Mucosa of descending colon (tissue), 3 donors: Measurements from ENCODE around the gene DEPDC1B. TPM values are rescaled to one million over a fixed set of nuclear protein-coding genes. Genes with fewer than 3 reads are reported as not detected.
A peak's percentile ranks its signal among the peaks of the same experiment; 100 is the strongest.

Experiments
- ATAC-seq: fragments of 200-7000 bp; cut with Tn5 transposase; one replicate; pipeline ENCODE4 v1.9.1; 2020; ENCODE audit warnings: mild to moderate bottlenecking, moderate library complexity
- DNase-seq, 3 donors: peaks; one replicate each; pipeline ENCODE4 v3.0.0-alpha.2; 2020
- H3K36me3 ChIP-seq: fragments of 200-600 bp; one replicate; pipeline ENCODE4 v1.8.0; 2021; ENCODE audit warnings: low read depth, mild to moderate bottlenecking
- H3K4me1 ChIP-seq: fragments of 200-600 bp; one replicate; pipeline ENCODE4 v1.8.0; 2021; ENCODE audit warnings: low read depth, mild to moderate bottlenecking
- H3K4me3 ChIP-seq: fragments of 200-600 bp; one replicate; pipeline ENCODE4 v1.8.0; 2021; ENCODE audit warnings: mild to moderate bottlenecking
- H3K9me3 ChIP-seq: fragments of 200-600 bp; one replicate; pipeline ENCODE4 v1.8.0; 2021; ENCODE audit warnings: mild to moderate bottlenecking
- CTCF ChIP-seq: fragments of 200-600 bp; IDR thresholded peaks from one replicate; pipeline ENCODE4 v1.8.0; 2022; ENCODE audit warnings: antibody characterized with exemption, mild to moderate bottlenecking
- intact Hi-C, 2 donors: fragments of 100-400 bp; cut with DNase I in 1 of 2; cut with micrococcal nuclease in 1 of 2; formaldehyde crosslinking; loops; one replicate each; pipeline versions ENCODE4 v1.11.0 to v1.11.1; 2022; cut with DNase I, micrococcal nuclease
- total RNA-seq, 3 donors: library from RNA; stranded (reverse); fragmentation: NEBNext Ultra II Directional in 2 of 3; extraction: Animal tissue kit (Norgen Biotek cat#: 25700) in 2 of 3; gene quantifications; one replicate each; pipeline versions ENCODE4 v1.2.1 to v1.2.4, GENCODE V29; 2021 to 2023
- donor health status: DM: no; HTN: no; CAD: no; lungs with moderate emphysema.
- donor health status: DM: no; HTN: no; CAD: no.
- donor health status: DM: no; HTN: yes; CAD: no.

DEPDC1B gene
- total RNA-seq, 3 donors from 2014 or later, result 3.4 to 9.8 (median 4.5) TPM

DNA sequence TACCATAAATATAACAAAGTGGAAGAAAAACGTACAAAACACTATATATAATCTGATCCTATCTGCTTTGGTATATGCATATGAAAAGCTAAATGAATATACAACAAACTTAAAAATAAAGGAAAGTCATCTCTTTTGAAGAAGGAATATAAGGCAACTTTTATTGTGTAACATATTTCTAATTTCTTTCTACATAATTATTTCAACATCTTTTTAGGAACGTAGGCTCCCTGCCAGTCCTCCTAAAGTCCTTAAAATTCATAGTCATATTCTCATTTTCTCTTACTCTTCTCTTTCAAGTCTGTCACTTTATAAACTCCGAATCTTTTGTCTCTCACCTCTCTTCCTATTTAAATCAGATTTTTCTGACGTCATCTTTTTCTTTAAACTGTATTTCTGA is 9.6 kb downstream of the DEPDC1B start:
- intact Hi-C loops, result loop anchor here in 1 of 2 donors (10.0 kb wide), 1 partner anchor 154 kb away; the partner anchor contains the start of gene ELOVL7
- no peak for TF ChIP-seq CTCF

GRCh38 chr5:60688980-60689379 is 11.0 kb downstream of the DEPDC1B start:
- H3K4me3 ChIP-seq, result no peak overlapping the region
- H3K4me1 ChIP-seq, result no peaks in the 10 kb centered on the region
- ATAC-seq (no peak), DNase-seq (no peak)
- intact Hi-C loops, result no loop called here
- no peaks in the 10 kb centered on the region for H3K36me3 ChIP-seq
- no peaks in the 10 kb centered on the region for H3K9me3 ChIP-seq
- TF ChIP-seq CTCF, result no peak

More for the DNA sequence above, 9.6 kb downstream of the DEPDC1B start:
- Histone ChIP-seq H3K9me3 (no peaks in the 10 kb centered on the region), H3K36me3 (no peaks in the 10 kb centered on the region), H3K4me3 (no peak overlapping the region), H3K4me1 (no peaks in the 10 kb centered on the region)
- ATAC-seq (no peak), DNase-seq (no peak)

DNA sequence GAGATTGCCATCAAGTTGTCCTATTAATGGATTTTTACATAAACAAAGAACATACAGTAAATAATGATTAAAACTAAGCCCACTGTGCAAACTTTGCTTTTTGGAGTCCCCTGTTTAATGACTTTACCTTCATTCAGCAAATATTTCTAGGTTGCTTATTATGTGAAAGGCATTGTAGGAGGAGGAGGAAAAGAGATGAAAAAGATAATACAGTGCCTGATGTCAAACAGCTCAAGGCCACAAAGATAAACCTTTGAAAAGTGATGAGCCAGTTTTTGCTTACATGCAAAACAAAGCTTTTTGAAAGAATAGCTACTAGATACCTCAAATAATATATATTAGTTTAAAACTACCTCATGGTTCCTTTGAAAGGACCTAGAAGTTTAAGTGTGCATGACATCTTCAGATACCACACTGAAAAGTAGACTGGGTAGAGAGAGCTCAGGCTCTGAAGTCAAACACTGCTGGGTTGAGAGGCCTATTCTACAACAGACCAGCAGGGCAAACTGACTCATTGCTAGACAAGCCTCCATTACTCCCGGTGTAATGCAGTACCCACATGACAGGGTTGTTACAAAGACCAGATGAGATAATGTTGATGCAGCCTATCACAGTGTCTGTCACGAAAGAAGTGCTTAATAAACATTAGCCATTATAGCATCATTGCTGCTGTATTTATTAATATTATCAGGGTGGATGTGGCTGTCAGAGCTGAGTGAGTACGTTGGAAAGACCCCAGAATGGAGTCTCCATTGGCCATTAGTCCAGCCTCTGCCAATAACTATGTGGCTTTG is 11.8 kb downstream of the DEPDC1B start:
- H3K4me1 ChIP-seq, result no peaks in the 10 kb centered on the region
- DNase-seq (no peak), ATAC-seq (peak; percentile 87)
- no peaks in the 10 kb centered on the region for H3K36me3 ChIP-seq
- H3K4me3 ChIP-seq, result no peak overlapping the region
- no peak for TF ChIP-seq CTCF
- H3K9me3 ChIP-seq, result no peaks in the 10 kb centered on the region
- intact Hi-C loops, result no loop called here

DNA sequence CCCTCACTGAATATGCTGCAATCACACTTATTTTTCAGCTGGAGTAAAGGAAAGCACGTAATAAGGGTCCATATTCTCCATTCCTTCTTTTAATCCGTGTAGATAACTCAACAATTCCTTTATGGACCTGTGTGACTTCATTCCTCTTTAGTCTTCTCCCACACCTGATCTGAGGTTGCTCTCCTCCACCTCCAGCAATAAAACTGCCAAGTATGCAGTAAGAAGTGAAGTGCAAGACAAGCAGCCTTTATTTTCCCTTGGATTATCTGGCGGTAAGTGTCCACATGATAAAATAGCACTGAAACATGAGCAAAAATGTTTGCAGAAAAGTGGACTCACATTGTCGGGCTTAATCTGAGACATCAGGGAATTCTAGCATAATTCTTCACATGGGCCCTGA is 13.8 kb downstream of the DEPDC1B start:
- H3K4me1 ChIP-seq, result no peaks in the 10 kb centered on the region
- H3K36me3 ChIP-seq, result no peaks in the 10 kb centered on the region
- no peak for ATAC-seq
- no peak for DNase-seq
- no peak overlapping the region for H3K4me3 ChIP-seq
- H3K9me3 ChIP-seq, result no peaks in the 10 kb centered on the region
- intact Hi-C loops, result no loop called here
- TF ChIP-seq CTCF, result no peak

DNA sequence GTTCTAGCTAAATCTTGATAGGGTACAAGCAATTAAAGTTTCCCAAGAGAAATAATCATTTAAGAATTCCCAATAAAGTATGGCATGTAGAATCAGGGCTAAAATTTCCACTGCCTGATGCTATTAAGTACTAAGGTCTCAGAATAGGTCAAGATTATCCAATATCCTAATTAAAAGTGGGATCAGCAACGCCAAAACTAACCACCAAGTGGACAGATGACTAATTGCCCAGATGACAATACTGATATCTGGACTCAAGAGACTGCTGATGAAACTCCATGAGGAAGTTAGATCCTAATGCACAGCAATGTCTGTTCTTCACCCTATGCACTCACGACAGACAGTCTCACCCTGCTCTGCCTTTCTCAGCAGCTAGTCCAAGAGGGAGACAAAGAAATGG is 14.3 kb downstream of the DEPDC1B start:
- H3K4me1 ChIP-seq, result no peaks in the 10 kb centered on the region
- TF ChIP-seq CTCF, result no peak
- H3K4me3 ChIP-seq, result no peak overlapping the region
- DNase-seq, result no peak
- intact Hi-C loops, result no loop called here
- no peaks in the 10 kb centered on the region for H3K9me3 ChIP-seq
- ATAC-seq, result no peak
- no peaks in the 10 kb centered on the region for H3K36me3 ChIP-seq
